ENCODE data around the gene CFD. TPM values are rescaled to one million over a fixed set of nuclear protein-coding genes. Genes with fewer than 3 reads are reported as not detected.

The CFD gene
- total RNA-seq, 2 experiments from 2014 or later, result 0.60 to 1.4 TPM

- ATAC-seq, result no peak
- H3K36me3 Mint-ChIP-seq (ENCODE audit: low read depth), result peaks cover 12% of the 10 kb centered on the region
- no peak overlapping the region for H3K4me3 Mint-ChIP-seq
- H3K27me3 Mint-ChIP-seq, result no peaks in the 10 kb centered on the region
- ChIA-PET POLR2A (interaction anchor here (0.8 to 2.2 kb wide), 2 partner anchors 8 to 83 kb away, joined by 3 to 10 read pairs; partner anchors contain the start of genes MED16 and RNU6-9), CTCF (interaction anchor here (1.3 to 1.7 kb wide), 3 partner anchors 8 to 38 kb away, joined by 3 to 5 read pairs (median 4); partner anchors contain the start of genes MED16 and RNU6-9)
- no peak for TF ChIP-seq CTCF (IDR thresholded peaks at IDR 0.05)
- peaks cover 26% of the 10 kb centered on the region for H3K4me1 Mint-ChIP-seq (ENCODE audit: low read depth)
- no peak for DNase-seq
- H3K27ac Mint-ChIP-seq, result no peak overlapping the region
- intact Hi-C loops (cut with micrococcal nuclease), result no loop called here
- H3K9me3 Mint-ChIP-seq, result no peaks in the 10 kb centered on the region
Measured at GRCh38 chr19:901216-902092, 42.0 kb downstream of the CFD start.

- H3K4me3 Mint-ChIP-seq, result no peak overlapping the region
Measured at GRCh38 chr19:902093-902370, 42.6 kb downstream of the CFD start.

DNA sequence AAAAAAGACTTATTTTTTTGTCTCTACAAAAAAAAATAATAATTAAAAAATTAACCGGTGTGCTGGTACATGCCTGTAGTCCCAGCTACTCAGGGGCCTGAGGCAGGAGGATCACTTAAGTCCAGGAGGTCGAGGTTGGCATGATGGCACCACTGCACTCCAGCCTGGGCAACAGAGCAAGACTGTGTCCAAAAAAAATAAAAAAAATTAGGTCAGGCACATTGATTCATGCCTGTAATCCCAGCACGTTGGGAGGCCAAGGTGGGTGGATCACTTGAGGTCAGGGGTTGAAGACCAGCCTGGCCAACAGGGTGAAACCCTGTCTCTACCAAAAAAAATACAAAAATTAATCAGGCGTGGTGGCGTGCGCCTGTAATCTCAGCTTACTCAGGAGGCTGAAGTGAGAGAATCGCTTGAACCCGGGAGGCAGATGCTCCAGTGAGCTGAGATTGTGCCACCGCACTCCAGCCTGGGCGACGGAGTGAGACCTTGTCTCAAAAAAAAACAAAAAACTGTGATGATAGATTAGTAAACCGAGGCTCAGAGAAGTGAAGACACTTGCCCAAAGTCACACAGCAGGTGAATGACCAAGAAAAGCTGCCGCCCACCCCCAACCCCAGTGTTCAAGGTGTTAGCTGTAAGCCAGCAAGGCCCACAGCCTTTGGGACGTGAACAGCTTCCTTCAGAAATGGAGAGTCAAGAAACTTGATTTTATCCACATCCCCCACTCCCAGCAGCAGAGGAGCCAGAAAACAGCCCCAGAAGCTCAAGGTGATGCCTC, 43.2 kb downstream of the CFD start:
- ATAC-seq (no peak), DNase-seq (no peak)
- ChIA-PET CTCF (interaction anchor here (1.3 to 1.7 kb wide), 3 partner anchors 9 to 39 kb away, joined by 3 to 5 read pairs (median 4); partner anchors contain the start of genes MED16 and RNU6-9), POLR2A (interaction anchor here (2.2 kb wide), 1 partner anchor 9 kb away, joined by 10 read pairs; the partner anchor contains the start of genes MED16 and RNU6-9)
- Mint-ChIP-seq H3K4me3 (no peak overlapping the region), H3K27ac (no peak overlapping the region), H3K9me3 (no peaks in the 10 kb centered on the region), H3K4me1 (ENCODE audit: low read depth) (peaks cover 36% of the 10 kb centered on the region), H3K36me3 (ENCODE audit: low read depth) (peaks cover 9% of the 10 kb centered on the region), H3K27me3 (no peaks in the 10 kb centered on the region)
- TF ChIP-seq CTCF (IDR thresholded peaks at IDR 0.05), result no peak
- intact Hi-C loops (cut with micrococcal nuclease), result no loop called here

More at GRCh38 chr19:902093-902370, 42.6 kb downstream of the CFD start:
- Mint-ChIP-seq H3K27ac (no peak overlapping the region), H3K4me1 (ENCODE audit: low read depth) (peaks cover 30% of the 10 kb centered on the region), H3K36me3 (ENCODE audit: low read depth) (peaks cover 9% of the 10 kb centered on the region), H3K9me3 (no peaks in the 10 kb centered on the region), H3K27me3 (no peaks in the 10 kb centered on the region)
- POLR2A ChIA-PET, result interaction anchor here (2.2 kb wide), 1 partner anchor 9 kb away, joined by 10 read pairs; the partner anchor contains the start of genes MED16 and RNU6-9
- no peak for ATAC-seq
- TF ChIP-seq CTCF (IDR thresholded peaks at IDR 0.05), result no peak
- CTCF ChIA-PET, result interaction anchor here (1.3 to 1.7 kb wide), 3 partner anchors 9 to 38 kb away, joined by 3 to 5 read pairs (median 4); partner anchors contain the start of genes MED16 and RNU6-9
- intact Hi-C loops (cut with micrococcal nuclease), result no loop called here
- DNase-seq, result no peak

DNA sequence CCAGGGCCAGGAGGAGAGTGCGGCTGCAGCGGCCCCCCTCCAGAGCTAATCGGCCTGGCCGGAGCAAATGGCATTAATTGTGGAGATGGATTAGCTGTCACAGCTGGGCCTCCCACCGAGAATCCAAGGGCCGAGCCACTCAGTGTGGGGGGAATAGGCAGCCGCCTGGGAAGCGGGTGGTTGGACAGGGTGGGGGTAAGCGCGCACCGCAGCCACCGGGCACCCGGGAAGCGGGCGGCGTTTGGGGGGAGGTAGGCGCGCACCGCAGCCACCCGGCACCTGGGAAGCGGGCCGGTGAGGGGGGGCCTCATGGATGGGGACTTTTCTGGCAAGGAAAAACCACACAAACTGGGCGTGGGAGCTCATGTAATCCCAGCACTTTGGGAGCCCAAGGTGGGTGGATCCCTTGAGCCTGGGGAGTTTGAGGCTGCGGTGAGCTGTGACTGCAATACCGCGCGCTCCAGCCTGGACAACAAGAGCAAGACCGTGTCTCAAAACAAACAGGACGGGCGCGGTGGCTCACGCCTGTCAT, 43.9 kb downstream of the CFD start:
- Mint-ChIP-seq H3K36me3 (ENCODE audit: low read depth) (peaks cover 9% of the 10 kb centered on the region), H3K27ac (no peak overlapping the region), H3K27me3 (no peaks in the 10 kb centered on the region), H3K4me3 (no peak overlapping the region), H3K4me1 (ENCODE audit: low read depth) (peaks cover 40% of the 10 kb centered on the region), H3K9me3 (no peaks in the 10 kb centered on the region)
- POLR2A ChIA-PET, result interaction anchor here (2.2 kb wide), 1 partner anchor 10 kb away, joined by 10 read pairs; the partner anchor contains the start of genes MED16 and RNU6-9
- CTCF ChIA-PET, result interaction anchor here (1.5 to 1.7 kb wide), 2 partner anchors 10 to 20 kb away, joined by 3 to 5 read pairs; partner anchors contain the start of genes MED16 and RNU6-9
- intact Hi-C loops (cut with micrococcal nuclease), result no loop called here
- no peak for TF ChIP-seq CTCF (IDR thresholded peaks at IDR 0.05)
- DNase-seq (no peak), ATAC-seq (no peak)

Measured in activated CD8-positive, alpha-beta T cell treated with anti-CD3 and anti-CD28 coated beads for 36 hours (primary cell).